ENCODE results near the gene CFAP61.

CFAP61 gene

DNA sequence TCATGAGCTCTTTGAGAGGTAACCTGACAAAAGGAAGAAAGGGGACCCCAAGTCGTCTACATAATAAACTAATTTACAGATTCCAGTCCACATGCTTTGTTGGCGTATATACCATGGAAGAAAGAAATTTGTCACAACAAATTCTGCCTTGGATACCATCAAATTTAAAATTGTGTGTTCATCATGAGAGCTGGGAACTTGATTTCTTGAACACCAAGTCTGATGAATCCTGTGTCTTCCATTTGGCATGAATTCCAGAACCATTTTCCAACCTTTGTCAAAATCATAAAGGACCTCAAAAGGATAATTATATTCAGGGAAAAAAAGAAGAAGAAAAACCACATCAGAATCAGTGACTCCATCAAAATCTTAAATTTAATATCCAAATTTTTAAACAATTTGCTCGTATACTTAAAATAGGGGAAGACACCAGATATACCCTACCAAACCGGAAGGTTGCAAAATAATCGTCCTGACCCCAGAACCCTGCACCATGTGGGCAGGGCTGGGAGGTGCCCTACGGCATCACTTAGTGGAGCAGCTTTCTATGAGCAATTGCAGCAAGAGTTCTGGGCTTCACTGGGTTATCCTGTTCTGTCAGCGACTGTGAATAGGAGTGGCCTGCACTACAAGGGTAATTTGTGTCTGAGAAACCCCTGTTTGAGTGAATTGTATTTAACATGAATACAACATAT lies 241.5 kb downstream of the CFAP61 start:
- H3K4me3 ChIP-seq (ENCODE audit: low read length): no peak overlapping the region
- H3K27me3 ChIP-seq (ENCODE audit: control insufficient read depth, insufficient read depth, low read length): no peaks in the 10 kb centered on the region
- no peak overlapping the region for H3K27ac ChIP-seq (ENCODE audit: low read depth, low read length)
- H3K36me3 ChIP-seq (ENCODE audit: control insufficient read depth, insufficient read depth, low read length): no peaks in the 10 kb centered on the region
- no peaks in the 10 kb centered on the region for H3K4me1 ChIP-seq (ENCODE audit: control insufficient read depth, insufficient read depth, low read length)
- no peak overlapping the region for H3K9ac ChIP-seq (ENCODE audit: low read length)

DNA sequence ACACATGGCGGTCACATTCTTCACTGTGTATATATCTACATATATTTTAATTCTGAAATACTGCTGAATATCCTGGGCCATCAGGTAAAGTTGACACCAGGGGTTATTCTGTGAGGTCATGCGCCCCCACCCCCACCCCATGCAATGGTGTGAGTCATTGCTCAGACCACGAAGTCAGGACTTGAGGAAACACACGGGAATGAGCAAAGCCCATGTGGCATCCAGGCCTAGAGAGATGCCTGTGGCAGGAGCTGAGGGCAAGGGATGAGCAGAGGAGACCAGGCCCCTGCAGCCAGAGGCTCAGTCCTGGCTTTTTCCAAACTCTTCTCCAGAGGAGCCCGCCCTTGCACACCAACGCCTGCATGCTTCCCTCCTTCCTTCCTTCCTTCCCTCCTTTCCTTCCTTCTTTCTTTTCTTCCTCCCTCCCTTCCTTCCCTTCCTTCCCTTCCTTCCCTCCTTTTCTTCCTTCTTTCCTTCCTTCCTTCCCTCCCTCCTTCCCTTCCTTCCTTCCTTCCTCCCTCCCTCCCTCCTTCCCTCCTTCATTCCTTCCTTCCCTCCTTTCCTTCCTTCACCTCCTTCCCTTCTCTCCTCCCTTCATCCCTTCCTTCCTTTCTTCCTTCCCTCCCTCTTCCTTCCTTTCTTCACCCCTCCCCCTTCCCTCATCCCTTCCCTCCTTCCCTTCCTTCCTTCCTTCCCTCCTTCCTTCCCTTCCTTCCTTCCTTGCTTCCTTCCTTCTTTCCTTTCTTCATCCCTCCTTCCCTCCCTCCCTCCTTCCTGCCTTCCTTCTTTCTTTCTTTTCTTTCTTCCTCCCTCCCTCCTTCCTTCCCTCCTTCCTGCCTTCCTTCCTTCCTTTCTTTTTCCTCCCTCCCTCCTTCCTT lies 243.5 kb downstream of the CFAP61 start:
- Histone ChIP-seq H3K9ac (ENCODE audit: low read length) (no peak overlapping the region), H3K27me3 (ENCODE audit: control insufficient read depth, insufficient read depth, low read length) (no peaks in the 10 kb centered on the region), H3K4me3 (ENCODE audit: low read length) (no peak overlapping the region), H3K4me1 (ENCODE audit: control insufficient read depth, insufficient read depth, low read length) (no peaks in the 10 kb centered on the region), H3K36me3 (ENCODE audit: control insufficient read depth, insufficient read depth, low read length) (no peaks in the 10 kb centered on the region), H3K27ac (ENCODE audit: low read depth, low read length) (no peak overlapping the region)

DNA sequence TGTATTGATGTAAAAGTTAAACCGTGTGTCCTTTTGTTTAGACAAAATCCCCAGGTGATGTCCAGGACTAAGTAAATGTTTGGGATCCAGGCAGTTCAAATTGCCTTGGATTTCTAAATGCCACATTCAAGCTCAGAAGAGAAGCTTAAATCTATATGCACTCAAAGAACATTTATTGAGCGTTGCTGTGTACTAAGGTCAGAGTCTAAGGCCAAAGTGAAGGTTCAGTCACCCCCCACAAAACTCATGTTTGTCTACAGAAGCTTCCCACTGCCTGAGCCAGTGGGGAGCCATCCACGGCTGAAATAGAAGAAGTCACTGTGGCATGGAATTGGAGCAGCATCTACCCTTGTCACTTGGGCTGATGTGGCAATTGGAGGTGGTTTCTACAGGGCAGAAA lies 244.8 kb downstream of the CFAP61 start:
- Histone ChIP-seq H3K27ac (ENCODE audit: low read depth, low read length) (no peak overlapping the region), H3K9ac (ENCODE audit: low read length) (no peak overlapping the region), H3K27me3 (ENCODE audit: control insufficient read depth, insufficient read depth, low read length) (no peaks in the 10 kb centered on the region), H3K4me3 (ENCODE audit: low read length) (no peak overlapping the region), H3K36me3 (ENCODE audit: control insufficient read depth, insufficient read depth, low read length) (no peaks in the 10 kb centered on the region), H3K4me1 (ENCODE audit: control insufficient read depth, insufficient read depth, low read length) (no peaks in the 10 kb centered on the region)

DNA sequence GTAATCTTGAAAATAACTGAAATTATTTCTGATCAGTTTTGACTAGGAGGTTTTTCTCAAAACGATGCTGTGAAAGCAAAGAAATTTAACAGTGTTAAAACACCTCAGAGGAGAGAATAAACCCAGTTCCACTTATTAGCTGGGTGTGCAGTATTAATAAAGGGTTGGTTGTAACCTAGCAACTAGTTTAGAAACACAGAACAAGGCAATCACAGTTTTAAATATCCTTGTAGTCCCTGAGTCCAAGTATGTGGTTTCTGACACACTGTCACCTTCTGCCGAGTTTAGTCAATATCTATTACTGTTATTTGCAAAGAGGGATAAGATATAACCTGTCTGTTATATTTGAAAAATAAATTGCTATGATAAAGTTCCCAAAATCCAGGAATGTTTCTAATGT lies 245.4 kb downstream of the CFAP61 start:
- Histone ChIP-seq H3K4me3 (ENCODE audit: low read length) (no peak overlapping the region), H3K36me3 (ENCODE audit: control insufficient read depth, insufficient read depth, low read length) (no peaks in the 10 kb centered on the region), H3K4me1 (ENCODE audit: control insufficient read depth, insufficient read depth, low read length) (no peaks in the 10 kb centered on the region), H3K27ac (ENCODE audit: low read depth, low read length) (no peak overlapping the region), H3K9ac (ENCODE audit: low read length) (no peak overlapping the region), H3K27me3 (ENCODE audit: control insufficient read depth, insufficient read depth, low read length) (no peaks in the 10 kb centered on the region)

DNA sequence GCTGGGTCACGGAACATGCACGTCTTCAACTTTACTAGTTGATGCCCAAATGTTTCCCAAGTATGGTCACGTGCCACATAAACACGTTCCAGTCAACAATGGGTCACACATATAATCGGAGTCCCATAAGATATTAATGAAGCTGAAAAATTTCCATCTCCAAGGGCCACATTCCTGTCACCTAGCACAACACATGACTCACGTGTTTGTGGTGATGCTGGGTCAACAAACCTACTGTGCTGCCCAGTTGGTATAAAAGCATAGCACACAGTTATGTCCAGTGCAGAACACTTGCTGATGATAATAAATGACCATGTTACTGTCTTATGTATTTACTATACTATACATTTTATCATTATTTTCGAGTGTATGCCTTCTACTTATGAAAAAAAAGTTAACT lies 247.6 kb downstream of the CFAP61 start:
- H3K4me1 ChIP-seq (ENCODE audit: control insufficient read depth, insufficient read depth, low read length): no peaks in the 10 kb centered on the region
- no peaks in the 10 kb centered on the region for H3K27me3 ChIP-seq (ENCODE audit: control insufficient read depth, insufficient read depth, low read length)
- no peak overlapping the region for H3K4me3 ChIP-seq (ENCODE audit: low read length)
- no peak overlapping the region for H3K27ac ChIP-seq (ENCODE audit: low read depth, low read length)
- H3K9ac ChIP-seq (ENCODE audit: low read length): no peak overlapping the region
- H3K36me3 ChIP-seq (ENCODE audit: control insufficient read depth, insufficient read depth, low read length): no peaks in the 10 kb centered on the region

DNA sequence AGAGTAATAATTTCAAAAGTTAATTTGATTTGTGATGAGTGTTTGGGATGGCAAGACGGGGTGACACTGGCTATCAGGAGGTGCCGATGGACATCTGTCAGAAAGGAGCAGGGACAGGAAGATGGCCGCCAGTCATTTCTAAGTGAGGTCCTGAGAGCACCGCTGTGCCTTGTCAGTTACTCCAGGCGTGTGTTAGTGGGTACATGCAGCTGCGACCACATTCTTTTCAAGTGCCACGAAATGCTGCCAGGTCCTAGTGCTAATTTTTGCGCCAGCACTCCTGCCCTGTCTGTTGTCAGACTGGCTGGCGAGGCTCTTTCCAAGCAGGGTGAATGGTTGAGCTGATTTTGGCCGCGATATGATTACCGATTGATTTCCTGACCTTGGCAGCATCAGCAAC lies 251.0 kb downstream of the CFAP61 start:
- no peaks in the 10 kb centered on the region for H3K4me1 ChIP-seq (ENCODE audit: control insufficient read depth, insufficient read depth, low read length)
- H3K36me3 ChIP-seq (ENCODE audit: control insufficient read depth, insufficient read depth, low read length): no peaks in the 10 kb centered on the region
- no peak overlapping the region for H3K4me3 ChIP-seq (ENCODE audit: low read length)
- no peaks in the 10 kb centered on the region for H3K27me3 ChIP-seq (ENCODE audit: control insufficient read depth, insufficient read depth, low read length)
- H3K9ac ChIP-seq (ENCODE audit: low read length): no peak overlapping the region
- no peak overlapping the region for H3K27ac ChIP-seq (ENCODE audit: low read depth, low read length)

DNA sequence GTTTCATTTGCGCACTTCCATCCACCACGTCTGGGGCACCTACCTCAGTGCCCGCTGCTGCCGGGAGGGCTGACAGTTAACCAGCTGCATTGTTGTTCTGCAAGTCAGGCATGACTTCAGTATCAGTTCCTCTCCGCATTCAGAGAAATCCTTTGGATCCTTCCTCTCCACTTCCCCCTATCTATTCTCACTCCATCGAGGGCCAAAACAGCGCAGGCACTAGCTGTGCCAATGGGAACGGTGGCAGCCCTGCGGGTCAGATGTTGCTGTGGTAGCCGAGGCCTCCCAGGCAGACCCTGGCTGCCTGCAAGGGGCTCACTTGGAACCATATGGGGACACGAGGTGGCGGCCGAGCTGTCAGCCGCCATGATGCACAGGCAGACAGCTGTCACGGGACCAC lies 251.4 kb downstream of the CFAP61 start:
- Histone ChIP-seq H3K4me3 (ENCODE audit: low read length) (no peak overlapping the region), H3K4me1 (ENCODE audit: control insufficient read depth, insufficient read depth, low read length) (no peaks in the 10 kb centered on the region), H3K27ac (ENCODE audit: low read depth, low read length) (no peak overlapping the region), H3K9ac (ENCODE audit: low read length) (no peak overlapping the region), H3K27me3 (ENCODE audit: control insufficient read depth, insufficient read depth, low read length) (no peaks in the 10 kb centered on the region), H3K36me3 (ENCODE audit: control insufficient read depth, insufficient read depth, low read length) (no peaks in the 10 kb centered on the region)

DNA sequence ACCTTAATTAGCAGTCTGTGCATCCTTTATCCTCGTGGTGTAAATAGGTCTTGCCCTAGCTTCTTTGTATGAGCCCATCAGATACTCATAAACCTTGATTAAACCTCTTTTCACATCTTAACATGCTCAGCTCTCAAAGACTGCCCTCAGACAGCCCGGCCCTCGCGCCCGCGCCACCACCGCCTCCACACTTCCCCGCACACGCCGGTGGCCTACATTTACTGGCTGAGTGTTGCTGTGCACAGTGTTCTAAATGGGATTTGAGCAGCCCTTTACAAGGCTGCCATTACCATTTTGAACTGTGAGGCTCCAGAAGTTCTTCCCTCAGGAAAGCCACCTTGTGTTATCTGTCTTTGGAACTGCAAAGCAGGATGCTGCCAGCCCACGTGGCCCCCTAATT lies 252.6 kb downstream of the CFAP61 start:
- no peak overlapping the region for H3K9ac ChIP-seq (ENCODE audit: low read length)
- no peak overlapping the region for H3K27ac ChIP-seq (ENCODE audit: low read depth, low read length)
- H3K27me3 ChIP-seq (ENCODE audit: control insufficient read depth, insufficient read depth, low read length): no peaks in the 10 kb centered on the region
- no peaks in the 10 kb centered on the region for H3K36me3 ChIP-seq (ENCODE audit: control insufficient read depth, insufficient read depth, low read length)
- no peak overlapping the region for H3K4me3 ChIP-seq (ENCODE audit: low read length)
- H3K4me1 ChIP-seq (ENCODE audit: control insufficient read depth, insufficient read depth, low read length): no peaks in the 10 kb centered on the region

DNA sequence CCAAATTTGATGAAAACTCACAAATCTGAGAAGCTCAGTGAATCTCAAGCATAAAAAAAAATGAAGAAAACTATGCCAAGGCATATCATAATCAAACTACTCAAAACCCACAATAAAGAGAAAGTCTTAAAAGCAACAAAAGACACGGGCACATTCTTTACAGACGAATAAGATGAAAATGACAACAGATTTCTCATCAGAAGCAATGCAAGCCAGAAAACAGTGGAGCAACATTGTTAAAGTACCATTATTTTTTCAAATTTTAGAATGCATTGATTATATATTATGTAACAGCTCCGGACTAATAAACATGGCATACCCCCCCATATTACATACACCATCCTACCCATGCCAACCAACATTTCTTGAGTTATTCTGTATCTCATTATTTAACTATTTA lies 260.2 kb downstream of the CFAP61 start:
- Histone ChIP-seq H3K9ac (ENCODE audit: low read length) (no peak overlapping the region), H3K36me3 (ENCODE audit: control insufficient read depth, insufficient read depth, low read length) (no peaks in the 10 kb centered on the region), H3K27me3 (ENCODE audit: control insufficient read depth, insufficient read depth, low read length) (no peaks in the 10 kb centered on the region), H3K4me1 (ENCODE audit: control insufficient read depth, insufficient read depth, low read length) (no peaks in the 10 kb centered on the region), H3K4me3 (ENCODE audit: low read length) (no peak overlapping the region), H3K27ac (ENCODE audit: low read depth, low read length) (no peak overlapping the region)

DNA sequence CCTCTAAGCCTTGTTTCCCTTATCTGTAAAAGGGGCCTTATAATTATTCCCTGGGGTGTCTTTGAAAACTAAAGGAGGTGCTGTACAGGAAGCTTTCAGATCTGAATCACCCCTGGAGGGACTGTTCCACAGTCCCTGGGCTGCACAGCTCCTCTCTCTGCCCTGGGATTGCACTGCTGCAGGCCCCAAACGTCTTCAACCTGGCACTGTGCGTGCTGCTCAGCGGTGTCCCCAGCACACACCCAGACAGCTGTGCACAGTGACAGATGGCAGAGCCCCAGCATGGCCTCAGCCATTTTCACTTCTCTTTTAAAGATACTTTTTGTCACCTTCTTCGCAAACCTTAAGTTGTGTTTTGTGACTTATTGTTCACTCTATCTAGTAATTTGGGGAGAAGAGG lies 264.9 kb downstream of the CFAP61 start:
- Histone ChIP-seq H3K27me3 (ENCODE audit: control insufficient read depth, insufficient read depth, low read length) (no peaks in the 10 kb centered on the region), H3K36me3 (ENCODE audit: control insufficient read depth, insufficient read depth, low read length) (no peaks in the 10 kb centered on the region), H3K27ac (ENCODE audit: low read depth, low read length) (no peak overlapping the region), H3K4me3 (ENCODE audit: low read length) (no peak overlapping the region), H3K4me1 (ENCODE audit: control insufficient read depth, insufficient read depth, low read length) (no peaks in the 10 kb centered on the region), H3K9ac (ENCODE audit: low read length) (no peak overlapping the region)

DNA sequence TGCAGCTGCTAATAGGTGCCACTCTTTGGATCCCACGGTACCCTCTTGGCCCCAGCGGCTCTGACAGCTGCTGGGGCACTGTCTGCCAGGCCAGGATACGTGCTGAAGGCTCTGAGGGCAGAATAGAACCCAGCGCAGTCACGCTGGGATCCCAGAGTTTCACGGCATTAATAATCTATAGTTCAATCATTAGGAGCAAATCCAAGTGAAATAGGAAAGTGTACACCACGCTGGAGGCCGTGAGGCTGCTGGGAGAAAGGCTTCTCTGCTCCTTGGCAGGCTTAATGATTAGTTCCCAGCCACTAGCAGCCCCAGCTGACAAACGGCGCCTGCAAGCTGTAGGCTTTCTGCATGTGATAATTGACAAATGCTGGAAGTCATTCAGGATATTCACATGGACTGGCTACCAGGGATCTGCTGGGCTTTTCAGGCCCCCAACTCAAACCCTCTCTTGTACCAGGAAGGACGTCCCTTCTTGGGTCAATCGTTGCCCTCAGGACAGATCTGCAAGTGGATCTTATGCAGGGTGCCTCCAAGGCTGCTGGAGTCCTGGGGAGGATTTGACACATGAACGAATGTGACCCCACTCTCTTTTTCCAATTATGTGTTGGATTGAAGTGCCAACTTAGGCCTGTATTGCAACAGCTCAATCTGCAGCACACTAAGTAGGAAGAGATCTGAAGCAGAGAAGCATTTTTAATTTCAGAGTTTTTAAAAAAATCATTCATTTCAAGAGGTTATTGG lies 265.5 kb downstream of the CFAP61 start:
- no peaks in the 10 kb centered on the region for H3K27me3 ChIP-seq (ENCODE audit: control insufficient read depth, insufficient read depth, low read length)
- H3K4me1 ChIP-seq (ENCODE audit: control insufficient read depth, insufficient read depth, low read length): no peaks in the 10 kb centered on the region
- no peak overlapping the region for H3K27ac ChIP-seq (ENCODE audit: low read depth, low read length)
- H3K36me3 ChIP-seq (ENCODE audit: control insufficient read depth, insufficient read depth, low read length): no peaks in the 10 kb centered on the region
- no peak overlapping the region for H3K9ac ChIP-seq (ENCODE audit: low read length)
- no peak overlapping the region for H3K4me3 ChIP-seq (ENCODE audit: low read length)

DNA sequence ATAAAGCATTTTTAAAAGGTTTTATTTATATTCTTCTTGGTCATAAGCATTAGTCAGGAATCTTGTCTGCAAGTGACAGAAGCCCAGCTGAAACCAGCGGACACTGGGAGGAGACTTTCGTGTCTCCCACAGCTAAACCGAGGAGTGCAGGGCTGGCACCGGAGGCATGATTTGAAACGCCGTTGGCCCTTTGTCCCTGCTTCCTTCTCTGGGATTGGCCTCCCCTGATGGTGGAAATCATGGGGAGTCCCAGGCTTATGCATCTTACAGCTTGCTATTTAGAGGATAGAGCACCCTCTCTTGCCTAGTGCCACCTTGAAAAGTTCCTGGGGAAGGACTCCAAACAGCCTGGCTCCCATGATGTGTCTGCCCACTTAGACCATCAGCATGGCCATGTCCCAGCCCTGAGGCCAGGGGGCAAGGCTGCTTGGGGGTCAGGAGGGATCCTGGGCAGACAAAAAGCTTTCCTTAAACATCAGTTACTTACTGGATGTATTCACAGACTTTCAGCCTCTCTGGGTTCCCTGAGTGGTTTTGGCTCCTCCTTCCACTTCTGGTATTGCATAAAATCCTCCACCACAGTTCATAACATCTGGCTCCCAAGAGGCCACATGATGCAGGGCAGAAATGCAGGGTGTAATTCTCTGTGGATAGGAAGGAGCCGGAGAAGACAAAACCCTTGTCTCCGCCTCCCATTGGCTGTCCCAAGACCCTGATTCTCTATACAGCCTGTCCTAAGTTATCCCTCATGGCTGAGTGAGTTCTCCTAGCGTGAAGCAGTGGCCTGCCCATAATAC lies 266.2 kb downstream of the CFAP61 start:
- H3K27me3 ChIP-seq (ENCODE audit: control insufficient read depth, insufficient read depth, low read length): no peaks in the 10 kb centered on the region
- no peaks in the 10 kb centered on the region for H3K4me1 ChIP-seq (ENCODE audit: control insufficient read depth, insufficient read depth, low read length)
- H3K4me3 ChIP-seq (ENCODE audit: low read length): no peak overlapping the region
- no peak overlapping the region for H3K27ac ChIP-seq (ENCODE audit: low read depth, low read length)
- no peak overlapping the region for H3K9ac ChIP-seq (ENCODE audit: low read length)
- H3K36me3 ChIP-seq (ENCODE audit: control insufficient read depth, insufficient read depth, low read length): no peaks in the 10 kb centered on the region
